Retinal pigment epithelial cell (primary cell): ENCODE results near the gene SPATA32.

Source experiments
- DNase-seq: peaks from one replicate; pipeline ENCODE4 v3.0.0-alpha.2; 2010; ENCODE audit warnings: low read depth
- H3K4me3 ChIP-seq: 2 replicates; pipeline ENCODE4 v1.5.1; 2011; ENCODE audit warnings: mild to moderate bottlenecking, low read length, control low read depth, moderate library complexity
- CTCF ChIP-seq: conservative IDR thresholded peaks from 2 replicates; pipeline ENCODE4 v1.5.1; 2011; ENCODE audit warnings: low read depth, low read length, control low read depth, inconsistent platforms

Gene SPATA32

GRCh38 chr17:45287526-45288500 lies 25.9 kb upstream of the SPATA32 start:
- no peak for TF ChIP-seq CTCF
- DNase-seq = no peak

GRCh38 chr17:45286286-45286685 lies 24.4 kb upstream of the SPATA32 start:
- DNase-seq = no peak
- H3K4me3 ChIP-seq = no peak overlapping the region
- TF ChIP-seq CTCF = no peak

More at GRCh38 chr17:45287526-45288500, 25.9 kb upstream of the SPATA32 start:
- no peak overlapping the region for H3K4me3 ChIP-seq

DNA sequence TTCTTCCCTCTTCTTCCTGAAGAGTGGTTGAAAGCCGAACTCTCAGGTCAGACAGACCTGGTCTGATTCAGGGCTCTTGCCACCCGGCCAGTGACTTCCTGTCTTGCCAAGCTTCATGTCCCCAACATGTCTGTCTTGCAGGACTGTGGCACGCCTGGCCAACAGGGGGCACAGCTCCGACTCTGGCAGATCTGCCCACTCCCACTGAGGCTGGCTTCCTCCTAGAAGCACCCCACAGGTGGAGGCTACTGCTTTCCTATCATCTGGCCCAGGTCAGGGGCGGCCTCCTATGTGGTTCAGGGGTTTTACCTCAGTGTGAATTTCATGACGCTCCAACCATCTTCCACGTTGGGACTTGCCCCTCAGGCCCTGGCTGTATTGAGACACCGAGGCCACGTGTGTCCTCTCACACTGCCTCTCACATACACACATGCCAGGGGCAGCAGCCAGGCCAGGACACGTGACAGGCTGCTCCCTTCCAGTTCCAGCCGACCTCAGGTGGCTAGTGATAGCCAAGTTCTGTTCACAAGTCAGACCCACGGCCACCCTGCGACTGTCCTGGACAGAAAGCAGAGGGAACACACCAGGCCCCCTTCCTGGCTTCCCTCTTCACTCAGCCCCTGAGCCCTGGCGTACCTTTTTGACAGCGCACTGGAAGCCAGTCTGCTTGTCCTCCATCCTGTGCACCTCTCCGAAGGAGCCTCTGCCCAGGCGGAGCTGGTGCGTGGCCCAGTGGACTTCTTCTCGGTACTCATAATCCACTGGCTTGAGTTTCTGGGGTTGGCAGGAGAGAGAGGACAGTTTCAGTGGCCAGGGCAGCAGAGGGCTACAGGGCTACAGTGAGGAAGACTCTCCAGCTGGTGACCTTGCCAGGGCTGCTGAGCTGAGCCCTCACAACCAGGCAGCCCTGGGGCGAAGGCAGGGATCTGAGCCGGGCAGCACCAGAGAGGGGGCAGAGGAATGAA lies 22.6 kb upstream of the SPATA32 start:
- no peak overlapping the region for H3K4me3 ChIP-seq
- DNase-seq = no peak
- TF ChIP-seq CTCF = peak; percentile 49

GRCh38 chr17:45283711-45284110 lies 21.8 kb upstream of the SPATA32 start:
- no peak for TF ChIP-seq CTCF
- no peak overlapping the region for H3K4me3 ChIP-seq
- no peak for DNase-seq

DNA sequence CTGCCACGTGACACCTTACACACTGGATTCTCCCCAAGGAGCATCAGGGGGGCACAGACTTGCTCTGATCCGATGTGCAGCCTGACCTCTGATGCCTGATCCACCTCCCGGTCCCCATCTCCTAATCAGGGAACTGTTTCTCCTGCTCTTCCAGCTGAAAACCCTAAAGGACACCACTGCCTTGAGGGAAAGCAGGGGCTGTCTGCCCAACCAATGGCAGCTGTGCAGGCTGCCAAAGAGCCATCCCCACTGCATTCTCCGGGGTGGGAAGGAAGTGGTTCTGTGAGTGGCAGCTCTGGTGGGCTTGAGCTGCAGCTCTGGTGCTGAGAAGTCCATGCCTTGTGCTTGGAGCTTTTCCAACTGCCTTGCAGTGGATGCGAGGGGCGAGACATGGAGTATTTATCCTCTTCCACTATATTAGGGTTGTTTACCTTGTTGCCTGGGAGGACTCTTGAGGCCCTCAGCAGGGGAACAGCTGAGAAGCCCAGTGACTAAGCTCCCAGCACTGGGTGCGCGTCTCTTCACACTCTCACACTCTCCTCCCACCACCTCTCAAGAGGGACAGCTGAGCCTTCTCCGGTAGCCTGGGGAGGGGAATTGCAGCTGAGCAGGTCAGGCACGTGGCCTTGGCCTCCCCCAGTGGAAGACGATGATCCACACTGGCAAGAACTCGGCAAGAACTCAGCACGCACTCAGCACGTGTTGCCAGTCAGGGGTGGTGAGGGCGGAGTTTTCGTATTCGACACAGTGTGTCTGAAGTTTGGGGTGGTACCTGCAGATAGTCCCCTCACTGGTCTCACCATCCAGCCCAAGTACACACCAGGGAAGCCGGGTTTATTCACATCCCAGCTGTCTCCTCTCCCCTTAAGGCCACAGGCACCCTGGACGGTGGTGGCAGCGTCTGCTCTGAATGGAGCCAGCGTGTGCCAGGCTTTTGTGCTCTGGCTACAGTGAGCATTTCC lies 21.1 kb upstream of the SPATA32 start:
- DNase-seq = no peak
- no peak for TF ChIP-seq CTCF

DNA sequence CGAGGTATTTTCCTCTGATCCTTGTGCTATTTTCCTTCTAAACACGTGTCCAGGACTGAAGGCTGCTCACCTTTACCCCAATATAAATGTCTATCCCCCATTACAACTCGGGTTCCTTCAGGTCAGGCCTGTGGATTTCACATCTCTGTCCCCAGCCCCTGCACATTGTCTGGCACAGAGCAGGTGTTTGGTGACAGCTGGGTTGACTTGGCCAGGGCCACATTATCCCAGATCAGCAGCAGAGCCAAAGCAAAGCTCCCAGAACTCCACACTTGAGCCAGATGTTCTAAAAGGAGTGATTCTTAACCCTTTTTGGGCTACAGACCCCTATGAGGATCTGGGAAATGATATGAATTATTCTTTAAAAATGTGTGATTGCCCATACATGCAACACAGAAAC lies 18.0 kb upstream of the SPATA32 start:
- TF ChIP-seq CTCF = no peak
- no peak overlapping the region for H3K4me3 ChIP-seq
- DNase-seq = no peak

More for the DNA sequence above, 21.1 kb upstream of the SPATA32 start:
- no peak overlapping the region for H3K4me3 ChIP-seq
